HTR-8/SVneo (cell line): ENCODE measurements around the gene PHEX.
A peak's percentile ranks its signal among the peaks of the same experiment; 100 is the strongest.

Experiments
- DNase-seq: peaks from one replicate; pipeline ENCODE4 v3.0.0; 2011; ENCODE audit warnings: low spot score, mixed read lengths; ENCODE audit not compliant: insufficient read length
- FAIRE-seq: peaks from 2 replicates; lab custom pipeline; 2011; peaks lifted over from hg19 to GRCh38; lab: Jason Lieb, UNC

PHEX gene

DNA sequence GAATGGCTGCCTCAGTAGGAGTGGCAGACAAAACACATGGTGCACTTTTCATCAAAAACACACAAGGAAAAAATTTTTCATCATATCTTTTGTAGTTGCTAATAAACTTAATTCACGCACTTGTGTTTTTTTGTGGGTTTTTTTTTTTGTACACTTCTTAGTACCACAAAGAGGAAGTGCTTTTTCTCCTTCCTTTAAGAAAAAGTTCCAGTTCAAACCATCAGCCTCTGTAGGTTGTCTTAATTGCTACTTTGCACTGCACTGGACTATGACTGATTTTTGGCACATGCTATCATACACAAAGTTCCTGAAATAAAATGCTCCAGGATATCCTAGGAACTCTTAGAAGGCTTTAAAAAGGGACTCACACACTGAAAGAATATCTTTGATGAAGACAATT, at the start of gene PHEX:
PHEX (plus strand) TSS at position 242 of the 400 bp plus-strand sequence. CDS start 681 bp downstream, outside the sequence.
- no peak for DNase-seq
- FAIRE-seq, result no peak

DNA sequence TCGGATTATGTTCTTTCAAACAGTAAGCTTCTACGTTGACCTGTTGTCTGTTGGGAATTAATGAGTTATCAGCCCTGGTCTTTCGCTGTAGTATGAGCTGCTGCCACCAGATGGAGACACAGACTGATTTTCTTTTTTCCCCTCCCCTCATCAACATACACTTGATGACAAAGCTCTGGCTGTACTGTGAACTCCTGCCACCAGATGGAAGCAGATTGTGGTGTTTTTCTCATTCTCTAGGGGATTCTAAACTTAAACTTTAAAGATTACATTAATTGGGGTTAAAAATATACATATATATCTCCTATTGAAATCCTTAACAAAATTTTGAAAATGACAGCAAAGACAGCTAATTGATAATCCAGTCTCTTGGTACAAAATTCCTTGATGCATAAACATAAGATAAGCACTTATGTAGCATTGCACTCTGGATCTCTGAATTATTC, 46.8 kb upstream of the PHEX start:
- FAIRE-seq, result peak; percentile 96

DNA sequence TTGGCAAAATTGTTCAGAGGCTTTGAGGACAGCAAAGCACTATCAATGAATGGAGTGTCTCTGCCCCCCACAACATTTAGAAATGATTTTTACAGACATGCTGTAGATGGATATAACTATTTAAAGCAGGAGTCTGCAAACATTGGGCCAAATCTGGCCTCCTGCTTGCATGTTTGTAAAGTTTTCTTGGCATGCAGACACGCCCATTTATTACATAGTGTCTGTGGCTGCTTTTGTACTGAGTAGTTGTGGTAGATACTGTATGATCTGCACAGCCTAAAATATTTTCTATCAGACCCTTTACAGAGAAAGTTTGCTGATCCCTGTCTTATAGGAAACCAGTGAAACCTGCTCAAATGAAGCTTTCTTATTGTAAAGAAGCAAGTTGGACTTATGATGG, 45.5 kb upstream of the PHEX start:
- DNase-seq (no peak), FAIRE-seq (no peak)

More for the DNA sequence above, 46.8 kb upstream of the PHEX start:
- peak; percentile 84 for DNase-seq

DNA sequence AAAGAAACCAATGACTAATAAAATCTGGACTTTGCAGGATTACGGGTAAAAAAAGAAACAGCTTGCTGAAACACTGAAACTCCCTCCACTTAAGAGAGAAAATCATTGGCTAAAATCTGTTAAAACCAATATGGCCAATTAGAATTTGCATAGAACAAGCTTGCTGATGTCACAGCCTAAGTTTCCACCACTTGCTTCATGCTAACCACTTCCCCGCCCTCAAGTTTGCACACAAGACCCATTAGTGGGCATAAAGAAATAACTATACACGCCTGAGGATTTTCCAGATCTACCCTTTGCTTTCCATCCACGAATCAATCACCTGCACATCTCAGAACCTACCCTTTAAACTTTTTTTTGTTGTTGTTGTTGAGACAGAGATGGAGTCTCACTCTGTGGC, 42.7 kb upstream of the PHEX start:
- DNase-seq, result no peak
- FAIRE-seq, result no peak

DNA sequence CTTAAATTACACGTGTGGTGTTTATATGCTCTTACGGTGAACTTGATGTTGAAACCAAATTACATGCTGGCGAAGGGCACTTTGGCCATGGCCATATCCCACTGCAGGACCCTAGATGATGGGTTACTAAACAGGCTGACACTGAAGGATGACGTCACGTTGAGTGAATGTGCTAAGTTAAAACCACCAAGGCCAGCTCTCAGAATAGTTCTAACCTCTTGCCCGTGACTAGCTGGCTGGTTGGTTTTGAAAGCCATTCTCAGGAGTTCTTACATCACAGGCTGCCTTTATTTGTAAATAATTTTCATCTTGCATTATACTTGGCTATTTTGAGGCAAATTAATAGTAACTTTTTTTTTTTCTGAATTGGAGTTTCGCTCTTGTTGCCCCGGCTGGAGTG, 41.3 kb upstream of the PHEX start:
- no peak for FAIRE-seq
- no peak for DNase-seq

DNA sequence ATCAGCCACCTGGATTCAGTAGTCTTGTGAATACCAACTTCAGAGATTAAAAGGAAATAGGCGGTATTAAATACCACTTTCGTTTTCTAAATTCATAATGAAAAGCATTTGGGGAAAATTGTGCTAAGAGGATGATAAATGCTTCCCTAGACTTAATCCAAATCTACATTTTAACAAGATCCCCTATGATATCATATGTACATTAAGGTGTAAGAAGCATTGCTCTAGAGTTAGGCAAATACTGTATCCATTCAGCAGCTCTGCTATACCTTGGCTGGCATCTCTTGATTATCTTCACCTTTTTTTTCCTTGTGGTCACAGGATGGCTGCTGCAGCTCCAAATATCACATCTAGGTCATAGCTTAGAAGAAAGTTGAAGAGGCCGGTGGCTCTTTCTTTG, 40.6 kb upstream of the PHEX start:
- FAIRE-seq, result no peak
- DNase-seq, result no peak

DNA sequence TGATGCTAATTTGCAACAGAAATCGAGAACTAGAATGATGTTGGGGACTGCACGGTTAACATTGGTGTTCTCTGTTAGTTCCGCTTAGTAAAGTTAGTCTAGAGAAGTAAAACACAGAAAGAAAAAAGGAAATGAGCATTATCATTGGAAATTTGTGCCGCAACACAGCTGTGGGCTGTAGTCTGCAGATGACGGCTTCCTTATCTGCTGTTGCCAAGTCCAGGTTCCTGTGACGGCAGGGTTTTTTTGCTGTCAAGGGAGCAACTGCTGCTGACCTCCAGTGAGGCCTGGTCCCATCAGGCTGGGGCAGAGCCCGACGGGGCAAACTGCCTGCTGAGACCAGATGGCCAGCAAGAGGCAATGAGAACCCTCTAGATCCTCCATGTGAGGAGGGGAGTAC, 38.9 kb upstream of the PHEX start:
- FAIRE-seq (no peak), DNase-seq (no peak)

DNA sequence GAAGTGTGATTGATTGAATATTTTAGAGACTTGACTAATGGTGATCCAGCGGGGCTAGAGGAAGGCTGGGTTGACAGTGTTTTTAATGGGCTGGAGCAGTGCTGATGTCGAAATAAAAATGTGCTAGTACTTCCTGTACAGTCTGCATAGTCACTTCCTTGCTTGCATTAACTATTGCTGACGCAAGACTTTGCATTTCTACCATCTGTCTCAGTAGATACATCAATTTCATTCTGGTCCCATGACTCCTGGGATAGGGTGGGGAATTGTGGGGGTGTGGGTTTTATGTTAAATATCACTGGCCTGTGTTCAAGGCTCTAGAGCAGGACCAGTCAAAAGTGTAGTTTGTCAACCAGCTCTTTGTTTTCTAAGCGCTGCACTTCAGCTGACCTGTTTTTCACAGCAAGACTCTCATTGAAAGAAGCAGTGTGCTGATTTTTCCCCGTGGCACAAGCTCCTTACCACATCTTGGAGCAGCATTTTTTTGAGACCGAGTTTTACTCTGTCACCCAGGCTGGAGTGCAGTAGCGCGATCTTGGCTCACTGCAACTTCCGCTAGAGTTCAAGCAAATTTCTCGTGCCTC, 35.2 kb upstream of the PHEX start:
- no peak for FAIRE-seq

DNA sequence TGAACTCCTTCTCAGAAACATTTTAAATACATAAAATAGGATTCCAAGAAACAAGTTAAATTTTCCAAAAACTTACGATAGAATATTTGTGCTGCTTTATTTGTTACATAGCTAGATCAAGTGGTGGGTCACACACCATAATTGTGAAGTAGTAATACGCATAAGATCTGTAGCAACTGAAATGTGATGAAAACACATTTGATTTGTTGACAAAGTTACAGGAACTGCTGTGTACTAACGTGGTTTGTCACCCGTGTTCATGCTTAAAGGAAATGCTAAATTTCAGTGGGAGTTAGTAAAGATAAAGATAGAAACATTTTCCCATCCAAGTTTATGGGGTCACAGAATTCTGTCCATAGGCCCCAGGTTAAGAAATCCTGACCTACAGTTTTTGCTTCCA, 34.1 kb upstream of the PHEX start:
- FAIRE-seq, result no peak
- no peak for DNase-seq

More for the DNA sequence above, 35.2 kb upstream of the PHEX start:
- peak; percentile 23 for DNase-seq

DNA sequence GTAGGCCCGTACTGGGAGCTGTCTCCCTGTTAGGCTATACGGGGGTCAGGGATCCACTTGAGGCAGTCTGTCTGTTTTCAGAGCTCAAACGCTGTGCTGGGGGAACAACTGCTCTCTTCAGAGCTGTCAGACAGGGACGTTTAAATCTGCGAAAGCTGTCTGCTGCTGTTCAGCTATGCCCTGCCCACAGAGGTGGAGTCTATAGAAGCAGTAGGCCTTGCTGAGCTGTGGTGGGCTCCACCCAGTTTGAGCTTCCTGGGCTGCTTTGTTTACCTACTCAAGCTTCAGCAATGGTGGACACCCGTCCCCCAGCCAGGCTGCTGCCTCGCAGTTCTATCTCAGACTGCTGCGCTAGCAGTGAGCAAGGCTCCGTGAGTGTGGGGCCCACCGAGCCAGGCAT, 27.3 kb upstream of the PHEX start:
- FAIRE-seq (no peak), DNase-seq (no peak)

DNA sequence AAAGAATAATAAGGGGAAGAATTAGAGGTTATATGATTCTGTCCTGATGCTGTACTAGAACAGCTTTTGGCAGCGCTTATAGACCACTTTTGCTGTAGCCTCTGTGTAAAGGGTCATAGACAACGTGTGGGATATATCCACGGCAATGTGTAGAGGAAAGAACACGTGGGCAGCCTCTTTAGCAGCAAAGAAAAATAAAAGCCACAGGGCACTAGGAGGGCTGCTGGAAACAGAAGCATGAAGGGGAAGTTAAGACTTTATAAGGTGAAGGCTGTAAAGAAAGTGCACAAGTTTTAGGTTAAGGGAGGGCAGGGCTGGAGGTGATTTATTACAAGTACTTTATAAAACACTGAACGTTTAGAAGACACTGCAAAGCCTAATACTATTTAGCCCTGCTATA, 20.1 kb upstream of the PHEX start:
- DNase-seq, result no peak

DNA sequence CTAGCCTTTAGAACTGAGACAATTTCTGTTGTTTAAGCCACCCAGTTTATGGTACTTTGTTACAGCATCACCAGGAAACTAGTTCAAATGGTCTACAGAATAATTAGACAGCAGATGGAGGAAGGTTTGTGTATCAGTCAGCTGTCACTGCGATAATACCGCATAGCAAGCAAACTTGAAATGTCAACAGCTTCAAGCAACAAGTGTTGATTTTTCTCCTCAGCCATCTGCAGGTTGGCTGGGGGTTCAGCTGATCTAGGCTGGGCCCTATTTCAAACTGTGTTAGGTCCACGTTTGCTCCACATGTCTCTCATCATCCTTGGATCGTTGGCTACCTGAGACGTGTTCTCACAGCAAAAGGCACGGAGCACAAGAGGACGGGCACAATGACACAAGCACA, 19.2 kb upstream of the PHEX start:
- no peak for DNase-seq
- FAIRE-seq, result no peak

More for the DNA sequence above, 20.1 kb upstream of the PHEX start:
- FAIRE-seq, result no peak

DNA sequence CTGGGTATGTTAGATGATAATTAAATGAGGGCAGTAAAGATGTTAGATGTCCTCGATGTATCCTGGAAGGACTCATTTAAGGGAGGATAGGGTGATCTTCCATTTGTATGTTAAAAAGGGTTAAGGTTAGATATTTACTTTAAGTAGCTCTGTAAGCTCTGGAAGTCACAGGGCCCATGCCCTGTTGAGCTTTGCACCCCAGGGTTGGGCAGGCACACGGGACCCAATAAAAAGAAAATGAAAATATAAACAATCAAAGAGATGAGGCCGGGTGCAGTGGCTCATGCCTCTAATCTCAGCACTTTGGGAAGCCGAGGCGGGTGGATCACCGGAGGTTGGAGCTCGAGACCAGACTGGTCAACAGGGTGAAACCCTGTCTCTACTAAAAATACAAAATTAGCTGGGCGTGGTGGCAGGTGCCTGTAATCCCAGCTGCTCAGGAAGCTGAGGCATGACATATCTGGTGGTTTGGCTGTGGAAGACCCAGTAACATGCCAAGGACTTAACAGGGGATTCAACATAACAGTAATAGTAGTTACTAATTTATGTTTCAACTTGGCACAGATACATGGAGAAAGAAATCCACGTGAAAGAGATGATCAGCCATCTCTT, 16.9 kb upstream of the PHEX start:
- DNase-seq (no peak), FAIRE-seq (no peak)

DNA sequence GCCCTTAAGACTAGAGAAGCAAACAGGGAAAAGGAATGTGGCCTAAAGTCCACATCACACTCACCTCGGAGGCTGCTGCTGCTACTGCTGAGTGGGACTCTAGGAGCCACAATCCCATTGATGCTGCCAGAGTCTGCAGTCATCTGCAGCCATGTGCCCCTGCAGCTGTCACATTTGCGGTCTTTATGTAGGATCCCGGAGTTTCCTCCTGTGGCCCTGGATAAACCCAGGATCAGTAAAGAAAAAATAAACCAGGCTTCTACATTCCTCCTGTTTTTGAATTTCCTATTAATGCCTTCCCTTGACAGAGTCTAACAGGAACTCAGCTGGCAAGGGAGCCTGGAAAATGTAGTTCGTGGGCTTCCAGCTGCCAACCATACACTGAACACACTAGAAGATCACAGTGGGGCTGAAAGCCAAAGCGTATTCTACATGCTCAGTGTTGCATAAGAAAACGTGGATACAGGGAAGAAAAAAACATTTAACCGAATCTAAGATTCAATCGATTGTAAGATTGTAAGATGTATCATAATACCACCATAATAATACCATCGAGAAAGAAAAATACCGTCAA, 10.3 kb upstream of the PHEX start:
- FAIRE-seq, result no peak
- no peak for DNase-seq

DNA sequence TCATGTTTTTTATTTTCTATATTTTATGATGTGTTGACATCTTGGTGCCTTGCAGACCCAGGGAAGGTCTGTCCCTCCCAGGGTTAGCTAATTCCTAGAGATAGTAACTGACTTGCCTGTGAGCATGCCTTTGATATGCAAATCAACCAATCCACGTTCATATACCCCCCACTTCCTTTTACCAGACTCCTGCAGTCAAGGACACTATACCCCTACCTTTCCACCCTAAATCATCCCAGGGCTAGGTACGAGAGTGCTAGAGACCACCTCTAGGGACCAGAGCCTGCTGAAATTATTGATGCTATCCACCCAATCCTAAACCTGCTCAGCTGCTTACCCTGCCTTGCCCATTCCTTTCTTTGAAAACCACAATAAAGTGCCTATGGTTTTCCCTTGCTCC, 7.5 kb upstream of the PHEX start:
- FAIRE-seq, result no peak
- no peak for DNase-seq

DNA sequence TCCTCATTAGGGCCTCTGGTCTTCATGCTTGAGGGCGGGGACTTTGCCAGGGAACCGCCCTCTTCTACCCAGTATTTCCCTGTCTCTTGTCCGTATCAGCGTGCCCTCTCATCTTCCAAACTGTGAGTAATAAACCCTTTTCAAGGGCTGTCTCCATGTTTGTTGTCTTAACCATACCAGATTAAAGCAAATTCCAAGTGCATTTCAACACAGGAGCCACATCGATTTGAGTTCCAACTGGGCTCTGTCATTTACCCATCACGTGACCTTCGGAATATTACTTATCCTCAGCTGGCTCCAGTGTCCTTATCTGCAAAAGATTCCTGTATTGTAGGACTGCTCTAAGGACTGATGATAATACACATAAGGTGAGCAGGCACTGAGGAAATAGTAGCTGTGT, 6.4 kb upstream of the PHEX start:
- no peak for FAIRE-seq
- no peak for DNase-seq

DNA sequence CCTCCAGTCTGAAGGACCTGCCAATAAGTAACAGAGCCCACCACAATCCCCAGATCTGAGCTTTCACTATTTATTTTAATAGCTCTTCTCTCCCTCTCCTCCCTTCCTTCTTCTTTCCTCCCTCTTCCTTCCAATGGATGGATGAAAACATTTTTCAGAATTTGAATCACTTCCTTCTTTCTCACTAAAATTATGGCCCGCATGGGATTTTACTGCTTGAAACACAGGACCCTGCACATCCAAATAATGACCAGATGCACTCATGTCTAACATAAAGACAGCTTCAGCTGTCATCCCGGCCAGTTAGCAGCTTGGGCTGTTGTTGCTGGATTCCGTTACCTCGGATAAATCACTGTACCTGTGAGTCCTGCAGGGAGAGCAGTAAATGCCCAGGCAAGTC, 5.4 kb upstream of the PHEX start:
- no peak for DNase-seq
- FAIRE-seq, result no peak

DNA sequence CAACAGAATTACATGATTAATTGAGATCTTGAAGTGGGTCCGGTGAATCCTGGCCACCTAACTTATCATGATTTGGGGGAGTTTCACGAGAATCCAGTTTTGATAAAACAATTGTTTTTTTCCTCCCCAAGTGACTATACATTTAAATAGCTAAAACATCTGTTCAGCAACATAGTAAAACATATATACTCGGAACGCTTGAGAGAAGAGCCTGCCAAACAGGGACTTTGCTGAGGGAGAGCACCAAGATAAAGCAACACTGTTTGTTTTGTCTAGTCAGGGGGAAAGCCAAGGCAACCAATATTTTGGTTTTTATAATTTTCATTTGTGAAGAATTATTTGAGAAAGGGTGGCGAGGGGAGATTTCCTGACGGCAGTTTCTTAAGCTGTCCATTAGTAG, 381 bp downstream of the PHEX start:
- FAIRE-seq (no peak), DNase-seq (no peak)

DNA sequence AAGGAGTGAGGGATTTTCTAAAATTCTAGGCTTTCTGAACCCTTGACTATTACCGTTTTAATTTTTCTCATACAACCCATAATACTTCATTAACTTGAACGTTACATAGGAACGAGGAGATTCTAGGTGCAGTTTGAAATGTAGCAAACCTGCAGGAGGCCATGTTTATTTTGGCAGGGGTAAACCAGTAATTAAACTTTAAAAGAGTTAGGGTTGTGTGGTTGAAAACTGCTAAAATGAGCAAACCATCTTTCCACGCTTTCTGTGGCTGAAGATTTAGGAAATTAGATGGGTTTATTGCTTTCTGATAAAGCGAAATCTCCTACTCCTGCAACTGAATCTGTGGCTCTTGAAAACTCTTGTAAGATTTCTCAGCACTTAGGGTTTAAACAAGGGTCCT, 1.7 kb downstream of the PHEX start:
- no peak for DNase-seq
- no peak for FAIRE-seq

DNA sequence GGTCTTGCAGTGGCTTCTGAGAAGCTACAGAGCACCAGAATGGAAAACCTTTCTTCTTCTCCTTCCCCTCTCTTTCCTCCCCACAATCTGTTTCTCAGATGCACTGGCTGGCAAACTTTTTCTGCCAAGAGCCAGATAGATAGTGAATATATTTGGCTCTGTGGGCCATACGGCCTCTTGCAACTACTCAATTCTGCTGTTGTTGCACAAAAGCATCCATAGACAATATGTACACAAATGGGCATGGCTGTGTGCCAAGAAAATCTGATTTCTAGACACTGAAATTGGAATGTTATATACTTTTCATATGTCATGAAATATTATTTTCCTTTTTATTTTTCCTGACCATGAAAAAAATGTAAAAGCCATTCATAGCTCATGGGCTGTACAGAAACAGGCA, 3.1 kb downstream of the PHEX start:
- DNase-seq (no peak), FAIRE-seq (no peak)

DNA sequence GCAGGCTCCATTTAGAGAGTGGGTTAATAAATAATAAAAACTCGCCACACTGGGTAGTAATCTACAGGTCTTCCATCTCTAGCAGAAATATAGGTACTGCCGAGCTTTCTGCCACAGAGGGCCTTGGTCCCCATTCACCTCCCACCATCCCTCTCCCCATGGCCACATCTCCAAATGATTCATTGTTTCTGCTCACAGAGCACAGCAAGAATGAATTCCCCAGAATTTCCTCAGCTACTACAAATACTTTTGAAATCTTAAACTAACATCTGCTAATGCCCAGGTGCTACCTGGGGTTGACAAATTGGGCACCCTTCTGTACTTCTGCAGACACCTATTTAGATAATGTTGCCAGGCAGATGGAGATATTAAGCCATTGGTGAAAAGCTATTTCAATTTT, 5.1 kb downstream of the PHEX start:
- DNase-seq (no peak), FAIRE-seq (no peak)
